H1 (cell line): Measurements from ENCODE around the gene RILPL1. TPM values are rescaled to one million over a fixed set of nuclear protein-coding genes. Genes with fewer than 3 reads are reported as not detected.

Source experiments
- CTCF ChIA-PET: fragments of 300-600 bp; sonication (Branson Sonifier 250); formaldehyde crosslinking; loops from one replicate; lab custom pipeline; 2021; ENCODE audit not compliant: partially characterized antibody; lab: Charles Lee
- POLR2A ChIA-PET: fragments of 300-600 bp; sonication (Branson Sonifier 250); formaldehyde crosslinking; loops from one replicate; lab custom pipeline; 2021; ENCODE audit warnings: inconsistent platforms; ENCODE audit not compliant: partially characterized antibody; lab: Charles Lee
- DNase-seq, 2 experiments: peaks; one replicate each; pipeline versions ENCODE4 v3.0.0 to v3.0.0-alpha.2; 2010 to 2022; ENCODE audit warnings: low spot score in 2 of 2, low read depth in 1 of 2, mixed read lengths in 1 of 2
- FAIRE-seq: peaks from 2 replicates; lab custom pipeline; 2011; peaks lifted over from hg19 to GRCh38; lab: Jason Lieb, UNC
- H2AFZ ChIP-seq: 2 replicates; pipeline ENCODE4 v1.8.1; 2012; ENCODE audit warnings: low read length, inconsistent platforms
- H2AK5ac ChIP-seq: 2 replicates; pipeline ENCODE4 v1.6.1; 2013; ENCODE audit warnings: low read depth, low read length
- H2BK120ac ChIP-seq: replicated peaks from 2 replicates; pipeline ENCODE3; 2013; ENCODE audit warnings: low read depth, low read length, inconsistent platforms
- H2BK12ac ChIP-seq: 2 replicates; pipeline ENCODE4 v1.6.1; 2013; ENCODE audit warnings: low read depth, low read length
- H2BK15ac ChIP-seq: 2 replicates; pipeline ENCODE4 v1.6.1; 2013; ENCODE audit warnings: low read length
- H2BK20ac ChIP-seq: 2 replicates; pipeline ENCODE4 v1.6.1; 2013; ENCODE audit warnings: low read length
- H2BK5ac ChIP-seq: 2 replicates; pipeline ENCODE4 v1.6.1; 2013; ENCODE audit warnings: low read depth, low read length
- H3K14ac ChIP-seq: 2 replicates; pipeline ENCODE4 v1.6.1; 2013; ENCODE audit warnings: inconsistent platforms; ENCODE audit not compliant: insufficient read length
- H3K18ac ChIP-seq: 2 replicates; pipeline ENCODE4 v1.6.1; 2013; ENCODE audit warnings: low read length; ENCODE audit errors: extremely low read depth
- H3K23ac ChIP-seq: 2 replicates; pipeline ENCODE4 v1.6.1; 2013; ENCODE audit warnings: inconsistent platforms; ENCODE audit not compliant: insufficient read length
- H3K23me2 ChIP-seq: 2 replicates; pipeline ENCODE4 v1.6.1; 2013; ENCODE audit warnings: low read depth, low read length
- H3K27ac ChIP-seq: 2 replicates; pipeline ENCODE4 v1.6.1; 2011; ENCODE audit warnings: low read depth, low read length, inconsistent platforms
- H3K27me3 ChIP-seq, 4 experiments: replicated peaks in 1 of 4; 1 replicate in 1 of 4; 2 replicates in 3 of 4; pipeline versions ENCODE4 v1.6.1 to v1.8.1; 2011 to 2013; ENCODE audit warnings: low read length in 3 of 4, mild to moderate bottlenecking in 3 of 4, inconsistent platforms in 2 of 4, mixed read lengths in 2 of 4, moderate library complexity in 1 of 4; ENCODE audit not compliant: control insufficient read depth in 3 of 4, insufficient read depth in 3 of 4; ENCODE audit errors: extremely low read depth in 1 of 4
- H3K36me3 ChIP-seq, 4 experiments: 2 replicates each; pipeline versions ENCODE4 v1.6.1 to v1.8.1; 2011 to 2013; ENCODE audit warnings: mild to moderate bottlenecking in 4 of 4, low read length in 3 of 4, moderate library complexity in 2 of 4, control low read depth in 1 of 4, inconsistent platforms in 1 of 4; ENCODE audit not compliant: insufficient read depth in 4 of 4, control insufficient read depth in 2 of 4
- H3K4ac ChIP-seq: replicated peaks from 2 replicates; pipeline ENCODE3; 2013; ENCODE audit warnings: low read length, low read depth, mixed read lengths, inconsistent platforms; ENCODE audit not compliant: insufficient read length
- H3K4me1 ChIP-seq, 4 experiments: replicated peaks in 1 of 4; 1 replicate in 1 of 4; 2 replicates in 3 of 4; pipeline versions ENCODE4 v1.6.1 to v1.8.1; 2011 to 2013; ENCODE audit warnings: low read length in 3 of 4, inconsistent platforms in 2 of 4, mixed read lengths in 1 of 4; ENCODE audit not compliant: insufficient read depth in 4 of 4, control insufficient read depth in 3 of 4
- H3K4me2 ChIP-seq, 2 experiments: 2 replicates each; pipeline versions ENCODE4 v1.6.1 to v1.8.1; 2011 to 2013; ENCODE audit warnings: low read depth in 2 of 2, low read length in 2 of 2, control low read depth in 1 of 2, inconsistent platforms in 1 of 2, mild to moderate bottlenecking in 1 of 2; ENCODE audit not compliant: insufficient read depth in 1 of 2
- H3K4me3 ChIP-seq, 4 experiments: fragments of 200-600, 300-600 bp in 1 of 4; sonication (generic), shearing (Covaris generic), sonication (Bioruptor Twin) in 1 of 4; 2 replicates each; pipeline versions ENCODE4 v1.5.1 to v1.8.1; 2011 to 2016; ENCODE audit warnings: low read length in 4 of 4, low read depth in 3 of 4, control low read depth in 2 of 4, inconsistent platforms in 2 of 4, mild to moderate bottlenecking in 2 of 4, mixed read lengths in 1 of 4, moderate library complexity in 1 of 4; ENCODE audit not compliant: insufficient read depth in 2 of 4; ENCODE audit errors: extremely low read depth in 1 of 4
- H3K56ac ChIP-seq: replicated peaks from 2 replicates; pipeline ENCODE3; 2013; ENCODE audit warnings: low read depth, mild to moderate bottlenecking, mixed read lengths, low read length, inconsistent platforms; ENCODE audit not compliant: insufficient read length
- H3K79me1 ChIP-seq: 2 replicates; pipeline ENCODE4 v1.6.1; 2013; ENCODE audit warnings: low read depth, low read length, control low read depth
- H3K79me2 ChIP-seq, 2 experiments: 2 replicates each; pipeline versions ENCODE4 v1.6.1 to v1.8.1; 2012 to 2013; ENCODE audit warnings: low read length in 2 of 2, mild to moderate bottlenecking in 2 of 2, inconsistent platforms in 1 of 2; ENCODE audit not compliant: insufficient read depth in 2 of 2, control insufficient read depth in 1 of 2
- H3K9ac ChIP-seq, 4 experiments: replicated peaks in 1 of 4; 1 replicate in 1 of 4; 2 replicates in 3 of 4; pipeline versions ENCODE4 v1.6.1 to v1.8.1; 2011 to 2013; ENCODE audit warnings: low read depth in 3 of 4, low read length in 3 of 4, control low read depth in 2 of 4, mild to moderate bottlenecking in 2 of 4, moderate library complexity in 2 of 4, inconsistent platforms in 1 of 4; ENCODE audit errors: extremely low read depth in 1 of 4
- H3K9me3 ChIP-seq, 2 experiments: 2 replicates each; pipeline versions ENCODE4 v1.6.1 to v1.8.1; 2012 to 2013; ENCODE audit warnings: mild to moderate bottlenecking in 2 of 2, moderate library complexity in 2 of 2, control low read depth in 1 of 2, inconsistent platforms in 1 of 2, low read depth in 1 of 2, low read length in 1 of 2, mixed read lengths in 1 of 2; ENCODE audit not compliant: insufficient read depth in 2 of 2
- H4K20me1 ChIP-seq, 2 experiments: replicated peaks in 1 of 2; 2 replicates each; pipeline versions ENCODE3 to v1.8.1; 2011 to 2013; ENCODE audit warnings: inconsistent platforms in 2 of 2, low read length in 2 of 2, mild to moderate bottlenecking in 1 of 2; ENCODE audit not compliant: insufficient read depth in 2 of 2, control insufficient read depth in 1 of 2
- H4K5ac ChIP-seq: 2 replicates; pipeline ENCODE4 v1.6.1; 2013; ENCODE audit warnings: low read length, low read depth, mixed read lengths, inconsistent platforms; ENCODE audit not compliant: insufficient read length
- H4K8ac ChIP-seq: 2 replicates; pipeline ENCODE4 v1.8.0; 2013; ENCODE audit warnings: mild to moderate bottlenecking, moderate library complexity, low read length, inconsistent platforms; ENCODE audit not compliant: insufficient read depth; ENCODE audit errors: extremely low read depth
- H4K91ac ChIP-seq: replicated peaks from 2 replicates; pipeline ENCODE3; 2013; ENCODE audit warnings: low read length, mixed read lengths, inconsistent platforms; ENCODE audit not compliant: insufficient read length
- MAFK ChIP-seq: IDR thresholded peaks from 2 replicates; pipeline ENCODE4 v1.6.1; 2012; ENCODE audit warnings: low read depth, mild to moderate bottlenecking, improper control_type of control experiment, low read length
- POLR2A ChIP-seq, 2 experiments: IDR thresholded peaks; 1 replicate in 1 of 2; 2 replicates in 1 of 2; pipeline ENCODE4 v1.6.1; 2011; ENCODE audit warnings: low read depth in 2 of 2, low read length in 2 of 2, mild to moderate bottlenecking in 2 of 2; ENCODE audit errors: control extremely low read depth in 1 of 2
- SUZ12 ChIP-seq: fragments of 200-600 bp; sonication (generic); IDR thresholded peaks from 2 replicates; pipeline ENCODE4 v1.6.1; 2012; ENCODE audit warnings: mild to moderate bottlenecking, inconsistent platforms, low read length, moderate library complexity, mixed read lengths
- TCF12 ChIP-seq: IDR thresholded peaks from 2 replicates; pipeline ENCODE4 v1.6.1; 2011; ENCODE audit warnings: low read depth, mild to moderate bottlenecking, low read length
- WGBS, 2 experiments: shearing (Covaris generic) in 1 of 2; methylation state at CpG; one replicate each; pipeline versions ENCODE4 v1.1.6 to v1.1.7; 2013 to 2015; ENCODE audit warnings: low lambda C conversion rate in 2 of 2, mixed read lengths in 2 of 2, inconsistent platforms in 1 of 2, low coverage in 1 of 2, missing lambda C conversion rate in 1 of 2; ENCODE audit not compliant: insufficient replicate concordance in 2 of 2, insufficient coverage in 1 of 2, insufficient read length in 1 of 2; ENCODE audit errors: extremely low coverage in 1 of 2, missing lambda C conversion rate in 1 of 2; 5-methylcytosine and 5-hydroxymethylcytosine counted together
- polyA plus RNA-seq, 7 experiments: library from polyadenylated mRNA; depleted of rRNA in 3 of 7; stranded (reverse) in 5 of 7; unstranded in 2 of 7; fragments of >200 nt in 5 of 7; fragments of 200-250 nt in 2 of 7; gene quantifications; 1 replicate in 5 of 7; 2 replicates in 1 of 7; 4 replicates in 1 of 7; pipeline versions ENCODE4 v1.2.1 to v1.2.3, GENCODE V29; 2011 to 2013; ENCODE audit warnings: missing spikeins in 2 of 7, mixed read lengths in 2 of 7
- total RNA-seq: library from RNA; stranded (reverse); fragmentation: NEBNext Ultra II Directional; extraction: Animal tissue kit (Norgen Biotek cat#: 25700); gene quantifications from 2 replicates; pipeline ENCODE4 v1.2.1, GENCODE V29; 2021

The RILPL1 gene
- total and polyA plus RNA-seq, 2 of the 8 experiments (the other 6 are each of a cell fraction or from before 2014, with no cell fraction given) = 6.7 to 9.4 TPM

GRCh38 chr12:123572391-123572790 lies 38.9 kb upstream of the RILPL1 start:
- no peak overlapping the region for H3K18ac ChIP-seq
- H3K79me2 ChIP-seq = no peaks in the 10 kb centered on the region
- no peak overlapping the region for H3K56ac ChIP-seq
- H2BK120ac ChIP-seq = no peak overlapping the region
- no peak overlapping the region for H3K4me3 ChIP-seq
- no peak overlapping the region for H2BK20ac ChIP-seq
- H3K14ac ChIP-seq = no peak overlapping the region
- no peak overlapping the region for H3K9ac ChIP-seq
- no peak overlapping the region for H4K5ac ChIP-seq
- CTCF ChIA-PET = interaction anchor here (0.6 to 3.8 kb wide), 4 partner anchors 10 to 251 kb away, joined by 3 to 25 read pairs (median 5); no protein-coding TSS in a partner anchor
- no peak overlapping the region for H2AK5ac ChIP-seq
- H3K23ac ChIP-seq = no peak overlapping the region
- no peak for FAIRE-seq
- no peak overlapping the region for H4K8ac ChIP-seq
- no peak overlapping the region for H2BK15ac ChIP-seq
- POLR2A ChIA-PET = interaction anchor here (0.7 to 1.8 kb wide), 2 partner anchors 9 to 14 kb away, joined by 3 to 5 read pairs; no protein-coding TSS in a partner anchor
- H4K91ac ChIP-seq = no peak overlapping the region
- H3K4me2 ChIP-seq = no peak overlapping the region
- no peaks in the 10 kb centered on the region for H3K27me3 ChIP-seq
- H3K27ac ChIP-seq = no peak overlapping the region
- no peaks in the 10 kb centered on the region; the same call in 1 of the 2 replicates for H3K79me1 ChIP-seq
- H2BK5ac ChIP-seq = no peak overlapping the region
- H3K4ac ChIP-seq = no peak overlapping the region
- TF ChIP-seq SUZ12 = no peak
- TF ChIP-seq MAFK = no peak
- no peak for TF ChIP-seq TCF12
- no peak for TF ChIP-seq POLR2A (IDR thresholded peaks at IDR 0.05; ENCODE audit: control extremely low read depth in 1 of 2, low read depth in 2 of 2, low read length in 2 of 2)
- 59% methylated on average over 2 of the region's 2 CpGs; no CpG with 5 or more reads in 1 of the 2 experiments for WGBS, 2 experiments
- no peak for DNase-seq
- H4K20me1 ChIP-seq = no peaks in the 10 kb centered on the region
- peaks cover 0 to 2% of the 10 kb centered on the region in 2 experiments; a peak in 1 of 4 replicates for H3K9me3 ChIP-seq
- H3K23me2 ChIP-seq = no peaks in the 10 kb centered on the region; the same call in 1 of the 2 replicates
- no peaks in the 10 kb centered on the region for H3K36me3 ChIP-seq
- H3K4me1 ChIP-seq = no peaks in the 10 kb centered on the region
- H2AFZ ChIP-seq = no peak overlapping the region
- H2BK12ac ChIP-seq = no peak overlapping the region
